ENCODE data around the gene PDLIM4. TPM values are rescaled to one million over a fixed set of nuclear protein-coding genes. Genes with fewer than 3 reads are reported as not detected.

Gene PDLIM4
- total RNA-seq, 2 donors from 2014 or later: not detected

DNA sequence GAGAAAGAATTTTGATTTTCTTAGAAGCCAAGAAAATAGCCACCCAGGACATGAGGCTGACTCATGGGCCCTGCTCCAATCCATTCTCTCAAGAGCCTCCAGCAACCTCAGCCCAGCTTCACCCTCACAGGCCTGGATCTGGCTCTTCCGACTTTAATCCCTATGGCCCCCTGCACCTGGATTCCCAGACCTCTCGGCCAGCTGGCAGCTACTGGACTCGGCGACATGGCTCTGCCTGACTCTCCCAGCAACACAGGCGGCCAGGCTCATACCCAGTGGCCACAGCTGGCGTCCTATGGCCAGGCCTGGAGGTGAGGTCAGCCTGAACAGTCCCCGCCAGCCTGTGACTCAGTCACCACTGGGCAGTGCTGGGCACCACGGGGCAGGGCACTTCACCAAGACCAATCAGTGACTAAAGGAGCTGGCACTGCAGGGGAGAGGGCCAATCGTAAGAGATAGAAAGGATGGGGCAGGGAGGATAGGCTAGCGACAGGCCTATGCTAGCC, 6.2 kb upstream of the PDLIM4 start:
- DNase-seq (ENCODE audit: low spot score): peak; percentile 59
- Mint-ChIP-seq H3K27me3 (peaks cover 6 to 18% of the 10 kb centered on the region in 2 donors), H3K9me3 (no peaks in the 10 kb centered on the region), H3K27ac (no peak overlapping the region), H3K4me1 (ENCODE audit: low read depth in 2 of 2) (no peaks in the 10 kb centered on the region), H3K4me3 (no peak overlapping the region), H3K36me3 (peaks cover 9% of the 10 kb centered on the region)
- peak in 1 of 2 donors; percentile 43 for ATAC-seq

DNA sequence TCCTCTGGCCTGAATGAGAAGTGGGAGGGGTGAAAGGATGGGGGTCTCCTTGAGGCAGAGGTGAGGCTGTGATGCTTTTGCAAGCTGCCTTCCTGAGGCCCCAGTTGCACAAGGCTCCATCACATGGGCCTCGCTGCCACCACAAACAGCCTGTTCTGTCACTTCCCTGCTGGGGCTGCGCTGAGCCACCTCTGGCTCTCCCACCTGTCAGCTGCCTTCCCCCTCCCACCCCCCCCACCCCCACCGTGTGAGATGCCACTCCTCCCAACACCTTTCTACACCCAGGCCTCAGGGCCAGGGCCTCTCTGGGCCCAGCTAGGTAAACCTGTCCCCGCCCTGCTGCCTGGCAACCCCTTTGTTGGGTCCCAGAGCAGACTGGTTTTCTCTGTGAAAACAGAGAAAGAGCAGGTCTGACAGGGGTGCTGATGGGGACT, 4.5 kb upstream of the PDLIM4 start:
- DNase-seq (ENCODE audit: low spot score) (peak; percentile 13), ATAC-seq (no peak)
- Mint-ChIP-seq H3K4me1 (ENCODE audit: low read depth in 2 of 2) (no peaks in the 10 kb centered on the region), H3K36me3 (no peaks in the 10 kb centered on the region), H3K27ac (no peak overlapping the region), H3K9me3 (no peaks in the 10 kb centered on the region), H3K4me3 (no peak overlapping the region), H3K27me3 (peaks cover 10 to 17% of the 10 kb centered on the region in 2 donors)

DNA sequence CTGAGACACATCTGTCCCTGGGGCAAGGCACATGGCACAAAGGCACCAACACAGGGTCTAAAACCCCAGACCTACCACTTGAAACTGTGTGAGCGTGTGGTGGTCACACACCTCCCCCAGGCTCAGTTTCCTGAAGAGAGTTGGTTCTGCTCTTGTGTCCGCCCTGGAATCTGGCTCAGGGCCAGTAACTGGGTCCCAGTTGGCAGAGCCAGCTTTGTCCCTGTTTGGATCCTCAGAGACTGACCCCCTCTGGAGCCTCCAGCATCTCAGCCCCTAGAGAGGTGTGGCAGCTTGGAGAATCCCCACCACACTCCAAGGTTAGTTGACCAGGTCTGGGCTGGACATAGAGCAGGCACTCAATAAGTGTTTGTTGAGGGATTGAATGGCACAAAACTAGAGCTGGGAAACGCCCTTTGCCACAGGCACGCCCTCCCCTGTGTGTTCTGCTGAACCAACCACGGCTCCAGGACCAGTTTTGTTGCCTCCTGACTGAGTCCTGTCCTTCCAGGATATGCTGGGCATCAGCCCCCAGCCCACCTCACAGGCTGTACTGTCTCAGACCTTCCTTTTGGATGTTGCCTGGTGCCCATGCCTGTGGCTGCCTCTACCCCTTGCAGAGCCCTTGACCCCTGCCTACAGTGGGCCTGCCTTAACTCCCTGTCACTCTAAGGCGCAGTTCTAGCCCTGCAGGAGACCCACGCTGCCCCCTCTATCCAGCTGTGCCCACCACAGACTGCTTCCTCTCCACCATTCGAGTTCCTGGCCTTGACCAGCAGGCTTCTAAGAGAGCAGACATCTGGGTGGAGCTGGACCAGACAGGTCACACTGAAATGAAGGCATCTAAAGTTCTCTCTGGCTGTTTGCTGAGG, 3.8 kb upstream of the PDLIM4 start:
- Mint-ChIP-seq H3K27ac (no peak overlapping the region), H3K4me1 (ENCODE audit: low read depth in 2 of 2) (no peaks in the 10 kb centered on the region), H3K27me3 (peaks cover 10 to 17% of the 10 kb centered on the region in 2 donors), H3K36me3 (no peaks in the 10 kb centered on the region), H3K4me3 (no peak overlapping the region), H3K9me3 (no peaks in the 10 kb centered on the region)
- ATAC-seq (peak; percentile 18 to 28), DNase-seq (ENCODE audit: low spot score) (peak; percentile 44)

DNA sequence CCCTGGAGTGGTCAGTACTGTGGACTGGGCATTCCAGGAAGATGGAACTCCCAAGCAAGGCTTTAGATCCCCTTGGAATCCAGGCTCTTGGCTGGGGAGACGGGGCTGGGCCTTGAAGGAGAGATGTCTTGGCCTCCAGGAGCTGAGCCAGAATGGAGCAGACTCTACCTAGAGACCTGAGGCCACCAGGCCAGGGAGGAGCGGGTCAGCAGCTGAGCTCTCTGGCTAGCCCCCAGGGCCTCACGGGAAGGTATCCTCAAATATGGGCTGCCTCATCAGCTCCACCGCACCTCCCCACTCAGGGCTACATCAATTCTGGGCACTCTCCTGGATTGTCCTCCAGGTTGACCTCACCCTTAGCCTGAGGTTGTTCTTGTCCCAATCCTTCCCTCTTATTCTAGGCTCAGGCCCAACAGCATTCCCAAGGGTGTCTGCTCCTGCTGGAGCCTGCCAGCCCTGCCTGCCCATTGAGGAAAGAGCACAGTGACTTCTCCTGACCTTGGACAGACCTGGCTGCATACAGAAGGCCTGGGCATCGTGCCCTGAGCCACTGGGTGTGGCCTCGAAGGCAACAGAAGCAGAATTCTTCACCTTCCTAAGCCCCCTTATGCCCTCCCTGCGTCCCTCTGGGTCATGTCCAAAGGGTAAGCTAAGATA, 3.0 kb upstream of the PDLIM4 start:
- ATAC-seq: no peak
- peak; percentile 46 for DNase-seq (ENCODE audit: low spot score)
- no peak overlapping the region for H3K27ac Mint-ChIP-seq
- H3K4me1 Mint-ChIP-seq (ENCODE audit: low read depth in 2 of 2): no peaks in the 10 kb centered on the region
- H3K9me3 Mint-ChIP-seq: no peaks in the 10 kb centered on the region
- H3K27me3 Mint-ChIP-seq: peaks cover 10 to 17% of the 10 kb centered on the region in 2 donors
- H3K4me3 Mint-ChIP-seq: no peak overlapping the region
- no peaks in the 10 kb centered on the region for H3K36me3 Mint-ChIP-seq

DNA sequence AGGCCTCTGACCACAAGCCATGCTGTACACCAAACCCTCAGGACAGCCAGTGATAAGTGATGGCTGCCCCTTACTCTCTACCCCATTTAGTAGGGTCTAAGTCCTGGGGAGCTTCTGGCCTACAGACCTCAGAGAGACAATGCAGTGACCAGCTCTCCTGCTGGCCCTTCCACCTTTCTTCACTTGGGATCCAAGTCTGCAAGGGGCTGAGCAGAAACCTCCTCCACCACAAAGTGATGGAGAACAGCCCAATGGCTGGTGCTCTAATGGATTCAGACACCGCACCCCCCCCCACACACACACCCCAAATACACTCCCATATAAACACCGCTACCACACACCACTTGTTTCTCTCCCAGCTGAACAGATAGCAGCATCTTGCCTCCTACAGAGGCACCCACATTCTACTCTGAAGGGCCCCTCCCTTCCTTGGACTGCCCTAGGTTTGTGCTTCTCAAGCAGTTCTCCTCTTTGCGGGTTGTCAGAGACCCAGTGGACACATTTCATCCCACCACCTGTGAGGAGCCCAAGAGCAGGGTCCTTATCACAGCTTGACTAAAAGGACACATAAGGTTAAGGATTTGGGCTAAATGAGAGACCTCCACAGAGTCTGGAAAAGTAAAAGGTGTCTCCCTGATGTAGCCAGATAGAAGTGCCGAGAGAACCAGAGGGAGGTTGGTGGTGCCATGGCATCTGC, 1.3 kb upstream of the PDLIM4 start:
- no peak for DNase-seq (ENCODE audit: low spot score)
- H3K36me3 Mint-ChIP-seq: no peaks in the 10 kb centered on the region
- H3K27ac Mint-ChIP-seq: peak overlapping the region in 1 of 2 donors; percentile 13
- ATAC-seq: no peak
- H3K9me3 Mint-ChIP-seq: no peaks in the 10 kb centered on the region
- peaks cover 11% of the 10 kb centered on the region in 2 donors for H3K27me3 Mint-ChIP-seq
- H3K4me3 Mint-ChIP-seq: no peak overlapping the region
- H3K4me1 Mint-ChIP-seq (ENCODE audit: low read depth in 2 of 2): peaks cover 0 to 5% of the 10 kb centered on the region in 2 donors

DNA sequence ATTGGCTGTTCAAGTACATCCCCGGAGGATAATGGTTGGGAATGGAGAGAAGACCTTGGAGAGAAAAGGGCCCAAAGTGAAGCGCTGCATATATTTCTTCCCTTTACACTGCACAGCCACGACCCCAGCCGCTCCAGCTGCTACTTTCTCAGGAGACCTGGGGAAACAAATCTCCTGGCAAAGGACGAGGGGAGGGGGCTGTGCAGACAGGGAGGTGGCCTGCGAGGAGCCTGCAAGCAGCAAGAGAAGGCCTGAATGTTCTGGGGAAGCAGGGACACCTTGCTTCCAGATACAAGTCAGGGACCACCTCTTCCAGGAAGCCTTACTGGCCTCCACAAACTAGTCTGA, 739 bp upstream of the PDLIM4 start:
- DNase-seq (ENCODE audit: low spot score) (no peak), ATAC-seq (no peak)
- no peaks in the 10 kb centered on the region for H3K9me3 Mint-ChIP-seq
- H3K4me3 Mint-ChIP-seq: no peak overlapping the region
- peaks cover 0 to 5% of the 10 kb centered on the region in 2 donors for H3K4me1 Mint-ChIP-seq (ENCODE audit: low read depth in 2 of 2)
- H3K36me3 Mint-ChIP-seq: no peaks in the 10 kb centered on the region
- peak overlapping the region in 1 of 2 donors; percentile 13 for H3K27ac Mint-ChIP-seq
- H3K27me3 Mint-ChIP-seq: peaks cover 11% of the 10 kb centered on the region in 2 donors

DNA sequence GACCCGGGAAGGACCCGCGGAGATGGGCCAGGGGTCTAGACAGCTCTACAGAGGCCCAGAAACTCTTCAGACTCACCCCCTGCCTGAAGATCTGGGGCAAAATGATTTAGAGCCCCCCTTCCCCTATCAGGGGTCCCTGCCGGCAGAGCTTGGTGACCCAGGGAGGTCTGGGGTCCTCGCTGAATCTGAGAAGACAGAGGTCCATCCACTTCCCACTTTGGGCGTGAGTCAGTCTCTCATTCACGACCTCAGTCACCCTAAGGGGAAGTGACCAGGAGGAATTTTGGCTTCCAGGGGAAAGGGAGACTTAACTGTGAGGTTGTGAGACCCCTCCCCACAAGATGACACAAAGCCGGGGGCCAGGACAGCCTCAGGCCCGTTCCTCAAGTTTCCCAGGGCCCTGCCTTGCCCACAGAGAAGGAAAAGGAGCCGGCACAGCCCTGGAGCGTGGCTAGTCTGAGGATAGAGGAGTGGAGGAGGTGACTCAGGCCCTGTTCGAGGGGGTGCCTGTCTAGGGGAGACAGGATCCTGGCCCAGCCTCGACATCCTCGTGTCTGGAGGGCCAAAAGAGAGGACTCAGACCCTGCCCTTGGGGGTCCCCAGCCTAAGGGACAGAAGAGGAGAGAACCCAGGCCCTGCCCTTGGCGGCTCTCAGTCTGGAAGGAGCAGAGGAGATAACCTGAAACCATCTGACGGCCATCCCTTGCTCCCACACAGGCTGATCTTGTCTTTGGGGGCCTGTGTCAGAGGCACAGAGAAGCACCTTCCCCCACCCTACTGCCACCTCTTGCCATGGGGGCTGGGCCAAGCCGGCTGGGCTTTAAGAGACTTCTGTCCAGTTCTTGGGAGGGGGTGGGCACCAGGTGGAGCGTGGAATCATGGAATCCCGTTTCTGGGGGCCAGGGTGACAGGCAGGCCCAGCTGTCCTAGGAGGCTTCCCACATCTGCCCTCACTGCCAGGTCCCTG, 889 bp downstream of the PDLIM4 start:
- Mint-ChIP-seq H3K9me3 (no peaks in the 10 kb centered on the region), H3K4me3 (no peak overlapping the region), H3K36me3 (no peaks in the 10 kb centered on the region), H3K27ac (no peak overlapping the region), H3K4me1 (ENCODE audit: low read depth in 2 of 2) (peaks cover 0 to 5% of the 10 kb centered on the region in 2 donors), H3K27me3 (peaks cover 11% of the 10 kb centered on the region in 2 donors)
- ATAC-seq (no peak), DNase-seq (ENCODE audit: low spot score) (no peak)

DNA sequence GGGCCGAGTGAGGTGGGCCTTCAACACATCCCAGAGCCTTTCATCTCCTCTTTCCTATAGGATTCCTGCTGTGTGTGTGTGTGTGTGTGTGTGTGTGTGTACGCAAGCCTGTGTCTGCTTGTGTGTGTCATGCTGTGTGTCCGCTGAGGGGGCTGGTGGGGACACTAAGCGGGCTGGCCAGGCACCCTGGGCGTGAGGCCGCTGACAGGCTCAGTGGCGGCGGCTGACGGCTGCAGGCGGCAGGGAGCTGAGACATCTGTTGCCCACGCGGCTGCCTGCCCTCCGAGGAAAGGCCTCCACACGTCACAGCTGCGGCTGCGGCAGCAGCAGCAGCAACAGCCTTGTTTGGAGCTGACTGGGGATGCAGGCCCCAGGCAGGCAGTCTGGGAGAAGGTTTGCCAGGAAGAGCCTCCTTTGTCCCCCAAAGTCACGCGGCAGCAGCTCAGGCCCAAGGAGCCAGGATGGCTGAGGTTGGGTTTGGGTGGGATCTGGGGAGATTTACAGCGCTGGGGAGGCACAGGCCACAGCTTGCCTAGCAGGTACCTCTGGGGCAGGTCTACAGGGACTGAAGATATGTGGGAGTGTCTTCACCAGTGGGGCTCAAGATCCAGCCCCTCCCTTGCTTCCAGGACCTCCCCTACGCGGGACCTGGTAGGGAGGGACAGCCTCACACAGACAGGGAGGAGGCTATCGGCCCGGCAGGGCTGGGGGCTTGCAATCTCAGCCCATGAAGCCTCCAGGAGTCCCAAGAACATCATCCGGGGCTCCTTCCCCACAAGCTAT, 1.8 kb downstream of the PDLIM4 start:
- no peak for DNase-seq (ENCODE audit: low spot score)
- Mint-ChIP-seq H3K36me3 (no peaks in the 10 kb centered on the region), H3K9me3 (no peaks in the 10 kb centered on the region), H3K4me1 (ENCODE audit: low read depth in 2 of 2) (peaks cover 0 to 5% of the 10 kb centered on the region in 2 donors), H3K27me3 (peaks cover 11% of the 10 kb centered on the region in 2 donors), H3K27ac (no peak overlapping the region), H3K4me3 (no peak overlapping the region)
- ATAC-seq: no peak

DNA sequence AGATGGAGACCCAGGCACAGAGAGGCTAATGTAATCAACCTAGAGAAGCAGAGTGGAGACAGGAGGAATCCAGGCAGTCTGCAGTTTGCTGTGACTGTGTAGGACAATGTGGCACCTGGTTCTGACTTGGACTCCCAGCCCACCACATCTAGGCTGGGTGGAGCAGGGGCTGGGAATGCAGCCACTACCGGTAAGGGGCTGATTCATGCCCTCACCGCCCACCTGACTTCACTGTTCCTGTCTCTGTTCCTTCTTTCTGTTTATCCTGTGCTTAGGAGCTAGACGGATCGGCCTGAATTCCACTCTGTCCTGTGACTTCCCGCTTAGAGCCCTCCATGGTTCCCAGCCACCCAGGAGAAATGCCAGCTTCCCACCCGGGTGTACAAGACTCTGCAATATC, 2.6 kb downstream of the PDLIM4 start:
- ATAC-seq (no peak), DNase-seq (ENCODE audit: low spot score) (no peak)
- Mint-ChIP-seq H3K9me3 (no peaks in the 10 kb centered on the region), H3K4me1 (ENCODE audit: low read depth in 2 of 2) (peaks cover 0 to 8% of the 10 kb centered on the region in 2 donors), H3K27me3 (peaks cover 11% of the 10 kb centered on the region in 2 donors), H3K36me3 (no peaks in the 10 kb centered on the region), H3K4me3 (no peak overlapping the region), H3K27ac (no peak overlapping the region)

DNA sequence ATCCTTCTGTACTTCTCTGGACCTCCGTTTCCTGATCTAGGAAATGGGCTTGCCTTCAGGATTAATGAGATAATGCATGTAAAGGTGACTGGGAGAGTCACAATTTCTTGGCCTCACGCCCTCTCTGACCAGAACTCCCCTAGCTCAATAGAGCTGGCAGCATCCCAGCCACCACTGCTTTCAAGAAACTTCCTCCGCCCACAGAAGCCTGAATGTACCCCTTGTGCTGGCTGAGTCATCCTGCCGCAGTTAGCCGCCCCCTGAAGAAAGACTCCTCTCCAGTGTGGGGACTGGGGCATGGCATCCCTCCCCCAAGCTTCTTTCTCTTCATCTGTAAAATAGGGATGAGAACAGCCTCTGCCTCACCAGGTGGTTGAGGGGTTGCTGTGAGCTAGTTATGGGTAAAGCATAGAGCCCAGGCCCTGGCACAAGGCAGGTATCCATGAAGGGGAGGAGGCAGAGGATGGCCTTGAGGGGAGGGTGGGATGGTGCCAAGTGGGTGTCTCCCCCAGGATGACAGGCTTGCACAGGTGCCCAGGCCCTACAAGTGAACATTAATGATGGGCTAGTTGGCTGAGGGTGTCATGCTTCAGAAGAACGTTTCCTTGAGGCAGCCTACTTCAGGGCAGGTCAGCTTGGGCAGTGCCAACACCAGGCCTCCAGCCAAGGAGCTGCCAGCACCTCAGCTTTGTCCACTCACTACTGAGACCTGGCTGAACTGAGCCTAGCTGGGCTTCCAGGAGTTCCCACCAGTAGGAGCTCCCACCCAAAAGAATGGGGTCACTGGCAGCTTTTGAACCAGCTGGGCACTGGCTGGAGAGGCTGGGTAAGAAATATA, 3.4 kb downstream of the PDLIM4 start:
- DNase-seq (ENCODE audit: low spot score) (no peak), ATAC-seq (no peak)
- peaks cover 0 to 8% of the 10 kb centered on the region in 2 donors for H3K4me1 Mint-ChIP-seq (ENCODE audit: low read depth in 2 of 2)
- H3K27me3 Mint-ChIP-seq: peaks cover 10 to 11% of the 10 kb centered on the region in 2 donors
- no peak overlapping the region for H3K4me3 Mint-ChIP-seq
- H3K9me3 Mint-ChIP-seq: no peaks in the 10 kb centered on the region
- no peak overlapping the region for H3K27ac Mint-ChIP-seq
- no peaks in the 10 kb centered on the region for H3K36me3 Mint-ChIP-seq

DNA sequence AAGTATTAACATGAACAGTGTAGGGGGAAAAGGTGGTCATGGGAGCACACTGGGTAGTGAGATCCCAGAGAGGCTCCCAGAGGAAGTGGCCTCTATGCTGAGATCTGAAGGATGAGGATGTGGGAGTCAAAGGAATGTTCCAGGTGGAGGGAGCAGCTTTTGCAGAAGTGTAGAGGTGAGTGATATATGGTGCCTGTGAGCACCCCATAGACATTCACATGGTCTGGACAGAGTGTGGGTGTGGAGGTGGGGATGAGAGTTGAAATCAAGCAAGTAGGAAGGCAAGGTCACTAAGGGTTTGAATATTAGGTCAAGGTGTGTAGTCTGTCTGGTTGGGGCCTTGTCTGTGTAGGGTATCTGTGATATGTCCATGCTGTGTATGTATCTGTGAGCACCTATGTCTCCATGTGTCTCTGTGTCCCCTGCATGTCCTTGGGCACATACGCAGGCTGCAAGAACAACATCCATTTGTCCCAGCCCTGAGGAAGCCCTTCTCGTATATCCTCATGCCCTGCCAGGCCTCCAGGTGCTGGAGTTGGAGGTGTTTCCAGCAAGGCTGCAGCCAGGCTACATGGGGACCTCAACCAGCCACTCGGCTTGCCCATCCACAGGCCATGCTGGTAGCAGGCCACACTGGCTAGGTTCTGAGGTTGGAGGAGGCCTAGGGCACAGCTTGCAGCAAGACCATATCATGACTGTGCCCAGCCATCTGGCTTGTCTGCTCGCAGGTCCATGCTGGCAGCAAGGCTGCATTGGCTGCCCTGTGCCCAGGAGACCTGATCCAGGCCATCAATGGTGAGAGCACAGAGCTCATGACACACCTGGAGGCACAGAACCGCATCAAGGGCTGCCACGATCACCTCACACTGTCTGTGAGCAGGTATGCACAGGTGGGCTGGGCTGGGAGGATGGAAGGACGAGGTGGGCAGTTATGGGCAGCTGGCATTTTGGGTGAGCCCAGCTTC, 4.7 kb downstream of the PDLIM4 start:
- peaks cover 0 to 5% of the 10 kb centered on the region in 2 donors for H3K27me3 Mint-ChIP-seq
- no peaks in the 10 kb centered on the region for H3K36me3 Mint-ChIP-seq
- DNase-seq (ENCODE audit: low spot score): no peak
- H3K27ac Mint-ChIP-seq: no peak overlapping the region
- H3K4me1 Mint-ChIP-seq (ENCODE audit: low read depth in 2 of 2): peaks cover 0 to 8% of the 10 kb centered on the region in 2 donors
- H3K4me3 Mint-ChIP-seq: no peak overlapping the region
- ATAC-seq: no peak
- H3K9me3 Mint-ChIP-seq: no peaks in the 10 kb centered on the region

Measured in natural killer cell treated with Interleukin-12 subunit alpha and Interleukin-12 subunit beta and Interleukin-15 and Interleukin-18, amount 100 ng/mL, for 72 hours (primary cell).